Endothelial cell of umbilical vein (primary cell): ENCODE results near the gene TEAD4. TPM values are rescaled to one million over a fixed set of nuclear protein-coding genes. Genes with fewer than 3 reads are reported as not detected.

Experiments
- BruUV-seq: library from RNA; stranded (reverse); fragments of 400-500 nt; replicated peaks from 2 replicates; lab custom pipeline; 2021; lab: Mats Ljungman, UMichigan
- CTCF ChIA-PET: fragments of 300-600, 350-600 bp; sonication (Branson Sonifier 250); formaldehyde crosslinking; loops from one replicate; lab custom pipeline; 2021; ENCODE audit warnings: antibody characterized with exemption, inconsistent platforms; lab: Charles Lee
- POLR2A ChIA-PET: fragments of 300-600, 350-600 bp; sonication (Branson Sonifier 250); formaldehyde crosslinking; loops from one replicate; lab custom pipeline; 2021; ENCODE audit warnings: antibody characterized with exemption, inconsistent platforms; lab: Charles Lee
- DNase-seq: peaks from one replicate; pipeline ENCODE4 v3.0.0-alpha.2; 2011; ENCODE audit warnings: low read depth, low spot score
- FAIRE-seq: peaks from 2 replicates; lab custom pipeline; 2011; peaks lifted over from hg19 to GRCh38; lab: Jason Lieb, UNC
- H2AFZ ChIP-seq: 2 replicates; pipeline ENCODE4 v1.6.0; 2012; ENCODE audit warnings: low read depth, low read length, control low read depth, inconsistent platforms
- H3K27ac ChIP-seq: 2 replicates; pipeline ENCODE4 v1.5.1; 2011; ENCODE audit warnings: low read depth, mild to moderate bottlenecking, control low read depth, low read length, moderate library complexity; ENCODE audit not compliant: insufficient read depth
- H3K27me3 ChIP-seq, 2 experiments: 2 replicates each; pipeline versions ENCODE4 v1.6.0 to v1.6.1; 2011; ENCODE audit warnings: low read length in 2 of 2, mixed read lengths in 1 of 2; ENCODE audit not compliant: control insufficient read depth in 2 of 2, insufficient read depth in 2 of 2
- H3K36me3 ChIP-seq, 2 experiments: 2 replicates in 1 of 2; 3 replicates in 1 of 2; pipeline ENCODE4 v1.5.1; 2011; ENCODE audit warnings: low read length in 2 of 2, mild to moderate bottlenecking in 1 of 2, moderate library complexity in 1 of 2; ENCODE audit not compliant: control insufficient read depth in 2 of 2, insufficient read depth in 2 of 2; ENCODE audit errors: extremely low read depth in 1 of 2
- H3K4me1 ChIP-seq: 3 replicates; pipeline ENCODE4 v1.5.1; 2011; ENCODE audit warnings: mild to moderate bottlenecking, low read length; ENCODE audit not compliant: control insufficient read depth, insufficient read depth; ENCODE audit errors: extremely low read depth
- H3K4me2 ChIP-seq: 2 replicates; pipeline ENCODE4 v1.6.1; 2011; ENCODE audit warnings: low read length, control low read depth, mixed read lengths; ENCODE audit not compliant: insufficient read depth
- H3K4me3 ChIP-seq, 3 experiments: fragments of 200-600 bp in 1 of 3; sonication (generic), shearing (Covaris generic) in 1 of 3; replicated peaks in 1 of 3; 2 replicates each; pipeline ENCODE4 v1.5.1; 2011 to 2016; ENCODE audit warnings: control low read depth in 3 of 3, low read length in 3 of 3, mild to moderate bottlenecking in 2 of 3, inconsistent platforms in 1 of 3, low read depth in 1 of 3, moderate library complexity in 1 of 3; ENCODE audit not compliant: insufficient read depth in 1 of 3
- H3K79me2 ChIP-seq: 2 replicates; pipeline ENCODE4 v1.6.0; 2012; ENCODE audit warnings: low read length, inconsistent platforms; ENCODE audit not compliant: control insufficient read depth, insufficient read depth
- H3K9ac ChIP-seq: replicated peaks from 2 replicates; pipeline ENCODE3; 2011; ENCODE audit warnings: low read length, control low read depth; ENCODE audit not compliant: insufficient read depth; ENCODE audit errors: extremely low read depth
- H3K9me1 ChIP-seq: replicated peaks from 3 replicates; pipeline ENCODE4 v1.6.0; 2011; ENCODE audit warnings: mild to moderate bottlenecking, low read length; ENCODE audit not compliant: control insufficient read depth, insufficient read depth; ENCODE audit errors: extremely low read depth
- H3K9me3 ChIP-seq: replicated peaks from 2 replicates; pipeline ENCODE4 v1.5.1; 2012; ENCODE audit warnings: low read length, inconsistent platforms; ENCODE audit not compliant: control insufficient read depth, insufficient read depth
- H4K20me1 ChIP-seq: replicated peaks from 2 replicates; pipeline ENCODE3; 2011; ENCODE audit warnings: mild to moderate bottlenecking, low read length; ENCODE audit not compliant: control insufficient read depth, insufficient read depth; ENCODE audit errors: extremely low read depth
- CTCF ChIP-seq, 2 donors: IDR thresholded peaks; 1 replicate in 1 of 2; 2 replicates in 1 of 2; pipeline ENCODE4 v1.5.1; 2011; ENCODE audit warnings: low read length in 2 of 2, mild to moderate bottlenecking in 2 of 2, moderate library complexity in 2 of 2, control low read depth in 1 of 2, inconsistent platforms in 1 of 2, low read depth in 1 of 2; ENCODE audit not compliant: insufficient read depth in 1 of 2; ENCODE audit errors: extremely low read depth in 1 of 2
- EZH2 ChIP-seq: IDR thresholded peaks from 2 replicates; pipeline ENCODE4 v1.6.1; 2012; ENCODE audit warnings: borderline replicate concordance, low read depth, mild to moderate bottlenecking, moderate library complexity, low read length, inconsistent platforms; ENCODE audit not compliant: severe bottlenecking
- FOS ChIP-seq: IDR thresholded peaks from 2 replicates; pipeline ENCODE4 v1.6.1; 2011; ENCODE audit warnings: mild to moderate bottlenecking, low read length, moderate library complexity, borderline replicate concordance; ENCODE audit not compliant: insufficient read depth
- GATA2 ChIP-seq: IDR thresholded peaks from 2 replicates; pipeline ENCODE4 v1.7.0; 2011; ENCODE audit warnings: low read depth, mild to moderate bottlenecking, moderate library complexity, mixed read lengths, low read length; ENCODE audit not compliant: insufficient read length, insufficient read depth
- JUN ChIP-seq: IDR thresholded peaks from 2 replicates; pipeline ENCODE4 v1.6.1; 2011; ENCODE audit warnings: borderline replicate concordance, low read depth; ENCODE audit not compliant: insufficient read length, insufficient read depth
- MAX ChIP-seq: IDR thresholded peaks from 2 replicates; pipeline ENCODE4 v1.6.1; 2011; ENCODE audit not compliant: insufficient read depth, insufficient read length
- MYC ChIP-seq: IDR thresholded peaks from one replicate; pipeline ENCODE4 v1.6.1; 2011; ENCODE audit warnings: mild to moderate bottlenecking, low read depth, low read length
- POLR2A ChIP-seq: IDR thresholded peaks from 2 replicates; pipeline ENCODE4 v1.6.1; 2012; ENCODE audit warnings: low read depth, mild to moderate bottlenecking, control low read depth, low read length
- POLR2AphosphoS5 ChIP-seq: IDR thresholded peaks from 2 replicates; pipeline ENCODE4 v1.6.1; 2012; ENCODE audit warnings: low read depth, mild to moderate bottlenecking, control low read depth, low read length, moderate library complexity; ENCODE audit not compliant: insufficient read depth
- dilution Hi-C: fragments of 300-500 bp; cut with MboI; formaldehyde crosslinking; loops from one replicate; pipeline ENCODE4 v1.15.0; 2019; ENCODE audit warnings: low sequenced_read_pairs; ENCODE audit not compliant: extremely low pct_ligation_motif_present
- intact Hi-C: fragments of 100-400 bp; cut with micrococcal nuclease; formaldehyde crosslinking; loops from one replicate; pipeline ENCODE4 v1.10.0; 2022
- polyA plus RNA-seq, 4 experiments: library from polyadenylated mRNA; depleted of rRNA in 3 of 4; stranded (reverse) in 3 of 4; unstranded in 1 of 4; fragments of >200 nt; gene quantifications; 2 replicates each; pipeline versions ENCODE4 v1.2.1 to v1.2.3, GENCODE V29; 2011 to 2012; ENCODE audit warnings: missing spikeins in 1 of 4
- total RNA-seq: library from RNA; stranded (reverse); gene quantifications from 2 replicates; pipeline ENCODE4 v1.2.3, GENCODE V29; 2021

Gene TEAD4
- total and polyA plus RNA-seq, 2 donors (not counting 3 experiments of a cell fraction or from before 2014, with no cell fraction given) = 34.4 to 46.0 TPM

GRCh38 chr12:3048540-3048939 is 89.3 kb downstream of the TEAD4 start:
- Histone ChIP-seq H3K27ac (no peak overlapping the region), H3K9me3 (no peaks in the 10 kb centered on the region), H3K9ac (no peak overlapping the region), H4K20me1 (no peaks in the 10 kb centered on the region), H3K79me2 (no peaks in the 10 kb centered on the region), H2AFZ (no peak overlapping the region), H3K27me3 (no peaks in the 10 kb centered on the region), H3K9me1 (no peaks in the 10 kb centered on the region), H3K36me3 (no peaks in the 10 kb centered on the region), H3K4me3 (no peak overlapping the region), H3K4me1 (no peaks in the 10 kb centered on the region), H3K4me2 (no peak overlapping the region)
- no peak for DNase-seq
- FAIRE-seq = no peak
- TF ChIP-seq CTCF (IDR thresholded peaks at IDR 0.05; ENCODE audit: extremely low read depth in 1 of 2, insufficient read depth in 1 of 2, low read depth in 1 of 2, low read length in 2 of 2) (no peak), EZH2 (no peak), JUN (no peak), MAX (no peak), POLR2A (no peak), MYC (no peak), GATA2 (no peak), POLR2AphosphoS5 (no peak), FOS (no peak)
- dilution Hi-C loops (no loop called here), intact Hi-C loops (no loop called here)
- CTCF ChIA-PET = no interaction called here
- no TSS peak for BruUV-seq
- POLR2A ChIA-PET = interaction anchor here (0.6 kb wide), 1 partner anchor 161 kb away, joined by 3 read pairs; no protein-coding TSS in a partner anchor
